Cerebellar nuclear complex (tissue), 1 donor: ENCODE data around the gene SEC24C.
"Not testable (repeated sequence)": the region's sequence is repeated elsewhere in the genome, so short reads cannot be mapped to it uniquely, and the experiment has no call there.

Source experiments
- DNase-seq, 2 experiments: peaks; one replicate each; lab custom pipeline; 2025; lab: John Stamatoyannopoulos, UW

SEC24C gene

GRCh38 chr10:73732931-73733623, 11.1 kb upstream of the SEC24C start:
- no peak for DNase-seq

GRCh38 chr10:73734028-73734720, 10.0 kb upstream of the SEC24C start:
- no peak for DNase-seq

GRCh38 chr10:73734796-73735305, 9.3 kb upstream of the SEC24C start:
- DNase-seq = no peak

- not testable (repeated sequence) for DNase-seq
Observed at GRCh38 chr10:73740501-73741254, 3.5 kb upstream of the SEC24C start.

GRCh38 chr10:73742454-73742734, 1.8 kb upstream of the SEC24C start:
- no peak for DNase-seq

GRCh38 chr10:73743327-73743904, 756 bp upstream of the SEC24C start:
- no peak for DNase-seq

GRCh38 chr10:73744664-73744975, 448 bp downstream of the SEC24C start:
- no peak for DNase-seq

- no peak for DNase-seq
Observed at GRCh38 chr10:73746721-73747120, 2.5 kb downstream of the SEC24C start.

- DNase-seq = no peak
Observed at GRCh38 chr10:73750819-73751218, 6.6 kb downstream of the SEC24C start.

- no peak for DNase-seq
Observed at GRCh38 chr10:73756183-73756582, 12.0 kb downstream of the SEC24C start.

- DNase-seq = no peak
Observed at GRCh38 chr10:73758704-73759511, 14.7 kb downstream of the SEC24C start.

GRCh38 chr10:73759512-73760115, 15.4 kb downstream of the SEC24C start:
- DNase-seq = no peak

- no peak for DNase-seq
Observed at GRCh38 chr10:73761781-73762180, 17.6 kb downstream of the SEC24C start.

- no peak for DNase-seq
Observed at GRCh38 chr10:73762915-73763314, 18.7 kb downstream of the SEC24C start.

GRCh38 chr10:73763343-73763742, 19.2 kb downstream of the SEC24C start:
- no peak for DNase-seq

GRCh38 chr10:73765066-73765465, 20.9 kb downstream of the SEC24C start:
- DNase-seq = no peak

- DNase-seq = no peak
Observed at GRCh38 chr10:73768881-73769280, 24.7 kb downstream of the SEC24C start.

GRCh38 chr10:73769396-73769795, 25.2 kb downstream of the SEC24C start:
- DNase-seq = no peak

GRCh38 chr10:73771722-73772280, 27.6 kb downstream of the SEC24C start:
- peak in 1 of 2 experiments; percentile 52 for DNase-seq

GRCh38 chr10:73772281-73773151, 28.3 kb downstream of the SEC24C start:
- peak in 1 of 2 experiments; percentile 15 for DNase-seq
